Measurements from ENCODE around the gene GNAQ.

The GNAQ gene

GRCh38 chr9:77892955-77893514 is 138.6 kb downstream of the GNAQ start:
- CTCF ChIA-PET = interaction anchor here (0.9 to 2.9 kb wide), 3 partner anchors 9 to 12 kb away, joined by 3 to 10 read pairs (median 8); no protein-coding TSS in a partner anchor
- POLR2A ChIA-PET = no interaction called here
- no peak for DNase-seq (ENCODE audit: extremely low spot score)
- TF ChIP-seq, protein P1, sequence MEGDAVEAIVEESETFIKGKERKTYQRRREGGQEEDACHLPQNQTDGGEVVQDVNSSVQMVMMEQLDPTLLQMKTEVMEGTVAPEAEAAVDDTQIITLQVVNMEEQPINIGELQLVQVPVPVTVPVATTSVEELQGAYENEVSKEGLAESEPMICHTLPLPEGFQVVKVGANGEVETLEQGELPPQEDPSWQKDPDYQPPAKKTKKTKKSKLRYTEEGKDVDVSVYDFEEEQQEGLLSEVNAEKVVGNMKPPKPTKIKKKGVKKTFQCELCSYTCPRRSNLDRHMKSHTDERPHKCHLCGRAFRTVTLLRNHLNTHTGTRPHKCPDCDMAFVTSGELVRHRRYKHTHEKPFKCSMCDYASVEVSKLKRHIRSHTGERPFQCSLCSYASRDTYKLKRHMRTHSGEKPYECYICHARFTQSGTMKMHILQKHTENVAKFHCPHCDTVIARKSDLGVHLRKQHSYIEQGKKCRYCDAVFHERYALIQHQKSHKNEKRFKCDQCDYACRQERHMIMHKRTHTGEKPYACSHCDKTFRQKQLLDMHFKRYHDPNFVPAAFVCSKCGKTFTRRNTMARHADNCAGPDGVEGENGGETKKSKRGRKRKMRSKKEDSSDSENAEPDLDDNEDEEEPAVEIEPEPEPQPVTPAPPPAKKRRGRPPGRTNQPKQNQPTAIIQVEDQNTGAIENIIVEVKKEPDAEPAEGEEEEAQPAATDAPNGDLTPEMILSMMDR (IDR thresholded peaks at IDR 0.05; ENCODE audit: control extremely low read depth, extremely low read depth, low read depth, missing control alignments) = no peak

- TF ChIP-seq, protein P1 (IDR thresholded peaks at IDR 0.05; ENCODE audit: control extremely low read depth, extremely low read depth, low read depth, missing control alignments) = no peak
- ChIA-PET POLR2A (no interaction called here), CTCF (interaction anchor here (0.9 to 2.9 kb wide), 3 partner anchors 8 to 11 kb away, joined by 3 to 10 read pairs (median 8); no protein-coding TSS in a partner anchor)
- peak; percentile 39 for DNase-seq (ENCODE audit: extremely low spot score)
Measured at GRCh38 chr9:77892171-77892570, 139.4 kb downstream of the GNAQ start.

DNA sequence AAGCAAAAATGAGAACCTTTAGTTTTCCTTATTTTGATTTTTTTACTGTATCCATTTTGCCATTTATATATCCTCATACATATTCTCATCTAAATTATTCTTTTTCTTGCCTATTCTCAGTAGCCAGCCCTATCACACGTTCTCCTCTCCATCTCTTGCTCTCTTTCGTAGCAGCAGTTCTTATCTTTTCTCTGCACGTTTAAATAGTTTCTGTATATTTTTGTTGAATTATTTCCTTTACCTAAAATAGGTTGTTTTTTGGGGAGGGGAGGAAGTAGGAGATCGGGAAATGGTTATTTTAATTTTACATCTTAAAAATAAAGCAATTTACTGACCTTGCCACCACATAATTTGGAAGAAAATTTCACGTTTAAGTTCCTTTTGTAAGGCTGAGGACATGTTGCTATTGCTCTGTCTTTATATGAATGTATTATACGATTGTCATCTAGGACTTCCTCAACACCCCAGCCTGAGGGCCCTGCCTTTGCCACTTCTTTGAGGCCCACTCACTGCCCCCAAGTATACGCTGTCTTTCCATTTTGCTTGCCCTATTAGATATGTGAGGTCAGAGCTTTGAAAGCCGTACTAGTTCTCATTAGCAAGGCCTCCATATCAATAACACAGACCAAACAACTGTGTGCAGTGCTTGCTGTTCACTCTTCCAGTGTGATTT is 140.3 kb downstream of the GNAQ start:
- ChIA-PET CTCF (interaction anchor here (2.6 to 2.9 kb wide), 2 partner anchors 7 to 10 kb away, joined by 8 to 10 read pairs; no protein-coding TSS in a partner anchor), POLR2A (no interaction called here)
- no peak for DNase-seq (ENCODE audit: extremely low spot score)
- TF ChIP-seq, protein P1 (IDR thresholded peaks at IDR 0.05; ENCODE audit: control extremely low read depth, extremely low read depth, low read depth, missing control alignments) = no peak

DNA sequence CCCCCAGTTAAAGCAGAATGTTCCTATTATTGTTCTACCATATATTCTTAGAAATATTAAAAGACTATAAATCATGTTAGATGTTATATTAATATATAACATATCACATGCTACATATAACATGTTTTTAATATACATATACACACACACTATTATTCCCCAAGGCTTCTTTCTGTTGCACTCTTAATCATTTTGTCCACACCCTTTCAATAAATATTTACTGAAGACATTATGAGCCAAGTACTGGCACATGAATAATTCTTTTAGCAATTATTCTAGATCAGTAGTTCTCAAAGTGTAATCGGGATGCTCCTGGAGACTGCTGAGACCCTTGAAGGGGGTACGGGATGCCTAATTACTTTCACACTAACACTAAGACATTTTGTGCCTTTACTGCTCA is 143.9 kb downstream of the GNAQ start:
- CTCF ChIA-PET = interaction anchor here (1.4 kb wide), 1 partner anchor 148 kb away, joined by 3 read pairs; no protein-coding TSS in a partner anchor
- no peak for DNase-seq (ENCODE audit: extremely low spot score)

GRCh38 chr9:77885104-77885672 is 146.4 kb downstream of the GNAQ start:
- TF ChIP-seq, protein P1 (IDR thresholded peaks at IDR 0.05; ENCODE audit: control extremely low read depth, extremely low read depth, low read depth, missing control alignments) = no peak
- ChIA-PET POLR2A (no interaction called here), CTCF (interaction anchor here (1.9 to 2.5 kb wide), 2 partner anchors 8 to 11 kb away, joined by 10 to 12 read pairs; no protein-coding TSS in a partner anchor)
- DNase-seq (ENCODE audit: extremely low spot score) = no peak

More for the DNA sequence above, 143.9 kb downstream of the GNAQ start:
- POLR2A ChIA-PET = no interaction called here
- TF ChIP-seq, protein P1 (IDR thresholded peaks at IDR 0.05; ENCODE audit: control extremely low read depth, extremely low read depth, low read depth, missing control alignments) = no peak

DNA sequence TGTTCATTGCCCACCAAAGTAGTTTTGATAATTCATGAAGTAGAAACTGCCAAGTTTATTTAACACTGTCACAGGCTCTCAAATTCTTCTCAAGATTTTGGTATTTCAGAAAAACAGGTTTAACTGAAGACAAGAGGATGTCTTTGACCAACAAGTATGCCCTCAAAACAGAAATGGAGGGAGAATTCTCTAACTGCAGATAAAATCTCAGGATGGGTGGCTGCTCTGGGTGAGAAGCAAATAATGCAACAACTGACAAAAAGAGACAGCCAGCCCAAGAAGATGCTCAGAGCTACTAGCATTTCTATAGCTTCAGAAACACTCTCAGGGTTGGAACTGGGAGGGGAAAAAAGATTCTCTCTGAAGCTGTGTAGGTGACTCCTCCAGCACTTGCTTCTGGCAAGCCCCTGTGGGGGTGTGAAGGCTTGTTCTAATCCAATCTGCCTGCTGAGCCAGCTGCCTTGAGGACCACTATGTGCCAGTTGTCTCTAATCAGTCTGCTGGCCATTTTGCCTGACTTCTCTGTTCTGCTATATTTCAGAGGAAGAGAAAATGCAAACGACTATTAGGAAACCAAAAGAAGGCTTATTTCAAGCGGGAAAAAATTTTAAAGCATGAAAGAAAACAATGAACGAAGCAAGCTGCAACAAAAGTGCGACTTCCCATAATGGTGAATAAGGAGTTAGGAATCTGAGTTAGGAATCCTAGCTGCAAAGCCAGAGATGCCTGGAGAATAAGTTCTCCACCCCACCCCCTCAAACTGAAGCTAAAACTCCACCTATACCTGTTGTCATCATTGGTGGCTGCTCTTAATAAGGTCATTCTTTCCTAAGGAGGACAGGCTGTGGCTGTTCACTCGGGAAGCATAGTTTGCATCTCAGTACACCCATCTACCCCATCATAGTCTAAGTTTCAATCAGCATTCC is 147.5 kb downstream of the GNAQ start:
- ChIA-PET POLR2A (no interaction called here), CTCF (interaction anchor here (1.1 to 2.5 kb wide), 3 partner anchors 9 to 35 kb away, joined by 4 to 12 read pairs (median 10); no protein-coding TSS in a partner anchor)
- DNase-seq (ENCODE audit: extremely low spot score) = no peak
- TF ChIP-seq, protein P1 (IDR thresholded peaks at IDR 0.05; ENCODE audit: control extremely low read depth, extremely low read depth, low read depth, missing control alignments) = no peak

All from GM10248 (cell line).